GM23248 (cell line): ENCODE results near the gene AKAP3. TPM values are rescaled to one million over a fixed set of nuclear protein-coding genes. Genes with fewer than 3 reads are reported as not detected.
A peak's percentile ranks its signal among the peaks of the same experiment; 100 is the strongest.

Experiments
- DNase-seq: peaks from one replicate; pipeline ENCODE4 v3.0.0-alpha.2; 2015
- H2AFZ ChIP-seq: fragments of 200-600 bp; sonication (generic); 2 replicates; pipeline ENCODE4 v1.6.1; 2016; ENCODE audit warnings: antibody characterized with exemption
- H3F3A ChIP-seq: fragments of 200-600 bp; sonication (generic); 2 replicates; pipeline ENCODE4 v1.6.1; 2016; ENCODE audit warnings: mild to moderate bottlenecking, antibody characterized with exemption, mixed run types; ENCODE audit not compliant: insufficient read depth
- H3K27ac ChIP-seq: fragments of 200-600 bp; sonication (generic); 2 replicates; pipeline ENCODE4 v1.5.1; 2016; ENCODE audit warnings: mild to moderate bottlenecking
- H3K27me3 ChIP-seq: fragments of 200-600 bp; sonication (generic); replicated peaks from 2 replicates; pipeline ENCODE4 v1.6.1; 2016; ENCODE audit warnings: mild to moderate bottlenecking; ENCODE audit not compliant: insufficient read depth
- H3K36me3 ChIP-seq: fragments of 200-600 bp; sonication (generic); 2 replicates; pipeline ENCODE4 v1.6.1; 2016; ENCODE audit warnings: low read depth, mild to moderate bottlenecking
- H3K4me1 ChIP-seq: fragments of 200-600 bp; sonication (generic); 2 replicates; pipeline ENCODE4 v1.6.1; 2016; ENCODE audit warnings: mild to moderate bottlenecking; ENCODE audit not compliant: insufficient read depth
- H3K4me2 ChIP-seq: fragments of 200-600 bp; sonication (generic); one replicate; pipeline ENCODE4 v1.6.1; 2016; ENCODE audit warnings: mild to moderate bottlenecking; ENCODE audit not compliant: unreplicated experiment
- H3K4me3 ChIP-seq: fragments of 200-600 bp; sonication (generic); 2 replicates; pipeline ENCODE4 v1.5.1; 2016; ENCODE audit warnings: mild to moderate bottlenecking
- H3K79me2 ChIP-seq: fragments of 200-600 bp; sonication (generic); 2 replicates; pipeline ENCODE4 v1.6.1; 2016; ENCODE audit warnings: mild to moderate bottlenecking; ENCODE audit not compliant: insufficient read depth
- H3K9ac ChIP-seq: fragments of 200-600 bp; sonication (generic); 2 replicates; pipeline ENCODE4 v1.6.1; 2016; ENCODE audit warnings: mild to moderate bottlenecking
- H3K9me2 ChIP-seq: fragments of 200-600 bp; sonication (generic); 2 replicates; pipeline ENCODE4 v1.6.1; 2016; ENCODE audit warnings: mixed run types, mild to moderate bottlenecking, moderate library complexity; ENCODE audit not compliant: insufficient read depth
- H3K9me3 ChIP-seq: fragments of 200-600 bp; sonication (generic); one replicate; pipeline ENCODE4 v1.6.1; 2017; ENCODE audit warnings: low read depth
- H4K20me1 ChIP-seq: fragments of 200-600 bp; sonication (generic); 2 replicates; pipeline ENCODE4 v1.6.0; 2016; ENCODE audit not compliant: insufficient read depth
- EZH2 ChIP-seq: fragments of 200-600 bp; sonication (generic); IDR thresholded peaks from 2 replicates; pipeline ENCODE4 v1.6.1; 2018; ENCODE audit warnings: antibody characterized with exemption, mild to moderate bottlenecking; ENCODE audit not compliant: insufficient read depth, poor library complexity, severe bottlenecking
- EZH2phosphoT487 ChIP-seq: fragments of 200-600 bp; sonication (generic); IDR thresholded peaks from 2 replicates; pipeline ENCODE4 v1.6.1; 2018; ENCODE audit warnings: antibody characterized with exemption, moderate library complexity, mild to moderate bottlenecking, low read depth; ENCODE audit not compliant: insufficient read depth
- WGBS, 2 experiments: methylation state at CpG; one replicate each; pipeline ENCODE4 v1.1.6; 2015 to 2017; ENCODE audit warnings: low lambda C conversion rate in 2 of 2, low coverage in 1 of 2; ENCODE audit errors: missing lambda C conversion rate in 2 of 2; 5-methylcytosine and 5-hydroxymethylcytosine counted together
- in situ Hi-C: fragments of 300-500 bp; cut with MboI; formaldehyde crosslinking; loops from 2 replicates; pipeline ENCODE4 v1.15.0; 2020
- polyA plus RNA-seq: library from polyadenylated mRNA; unstranded; fragments of >200 nt; fragmentation: Nextera tagmentation; extraction: Ambion mirVana; gene quantifications from 2 replicates; pipeline ENCODE4 v1.2.1, GENCODE V29; 2016
- total RNA-seq: library from RNA; depleted of rRNA; stranded (reverse); fragments of >200 nt; shearing (Covaris generic); gene quantifications from 2 replicates; pipeline ENCODE4 v1.2.3, GENCODE V29; 2014

AKAP3 gene
- total and polyA plus RNA-seq, 2 experiments from 2014 or later = 0.22 to 0.36 TPM

- no peak for TF ChIP-seq EZH2phosphoT487
- no peak for TF ChIP-seq EZH2
- in situ Hi-C loops = no loop called here
- Histone ChIP-seq H3K9me3 (no peaks in the 10 kb centered on the region), H3K4me1 (no peaks in the 10 kb centered on the region), H3K79me2 (no peaks in the 10 kb centered on the region), H3K9ac (no peak overlapping the region), H4K20me1 (no peaks in the 10 kb centered on the region), H3K27me3 (no peaks in the 10 kb centered on the region; the same call in 1 of the 2 replicates), H3K4me3 (no peak overlapping the region), H3K36me3 (no peaks in the 10 kb centered on the region), H2AFZ (no peak overlapping the region), H3K4me2 (no peak overlapping the region), H3F3A (no peaks in the 10 kb centered on the region), H3K9me2 (no peaks in the 10 kb centered on the region), H3K27ac (no peak overlapping the region)
- 78 to 80% methylated on average over 10 of the region's 10 CpGs for WGBS, 2 experiments
- no peak for DNase-seq
Measured at GRCh38 chr12:4628406-4628805, 20.4 kb downstream of the AKAP3 start.

GRCh38 chr12:4626543-4626942, 22.3 kb downstream of the AKAP3 start:
- H3K9ac ChIP-seq = no peak overlapping the region
- WGBS, 2 experiments = 57 to 64% methylated on average over 5 of the region's 5 CpGs
- in situ Hi-C loops = no loop called here
- no peaks in the 10 kb centered on the region for H3K4me1 ChIP-seq
- H2AFZ ChIP-seq = no peak overlapping the region
- no peaks in the 10 kb centered on the region for H3K79me2 ChIP-seq
- no peaks in the 10 kb centered on the region for H4K20me1 ChIP-seq
- DNase-seq = peak; percentile 23
- H3K27ac ChIP-seq = no peak overlapping the region
- H3K9me3 ChIP-seq = no peaks in the 10 kb centered on the region
- H3K36me3 ChIP-seq = no peaks in the 10 kb centered on the region
- H3K27me3 ChIP-seq = no peaks in the 10 kb centered on the region; the same call in 1 of the 2 replicates
- H3K9me2 ChIP-seq = no peaks in the 10 kb centered on the region
- TF ChIP-seq EZH2phosphoT487 = no peak
- no peak for TF ChIP-seq EZH2
- no peaks in the 10 kb centered on the region for H3F3A ChIP-seq
- no peak overlapping the region for H3K4me2 ChIP-seq
- no peak overlapping the region for H3K4me3 ChIP-seq

- Histone ChIP-seq H4K20me1 (no peaks in the 10 kb centered on the region), H3K27me3 (no peaks in the 10 kb centered on the region), H3K79me2 (no peaks in the 10 kb centered on the region), H3F3A (no peaks in the 10 kb centered on the region), H3K36me3 (no peaks in the 10 kb centered on the region), H3K4me3 (no peak overlapping the region), H3K27ac (no peak overlapping the region), H3K9me3 (no peaks in the 10 kb centered on the region), H2AFZ (no peak overlapping the region), H3K9ac (no peak overlapping the region), H3K9me2 (no peaks in the 10 kb centered on the region), H3K4me2 (no peak overlapping the region), H3K4me1 (no peaks in the 10 kb centered on the region)
- in situ Hi-C loops = no loop called here
- peak; percentile 3 for DNase-seq
- TF ChIP-seq EZH2phosphoT487 (no peak), EZH2 (no peak)
- 88 to 89% methylated on average over 3 of the region's 3 CpGs for WGBS, 2 experiments
Measured at GRCh38 chr12:4621511-4621910, 27.3 kb downstream of the AKAP3 start.

GRCh38 chr12:4615667-4616066, 33.2 kb downstream of the AKAP3 start:
- whole genome bisulfite sequencing, 2 experiments = 98% methylated on average over 9 of the region's 9 CpGs
- Histone ChIP-seq H3K27me3 (no peaks in the 10 kb centered on the region), H3K27ac (no peak overlapping the region), H3K79me2 (no peaks in the 10 kb centered on the region), H3K4me1 (no peaks in the 10 kb centered on the region), H3K36me3 (peaks cover 30% of the 10 kb centered on the region; the same call in 1 of the 2 replicates), H2AFZ (no peak overlapping the region), H3K4me3 (no peak overlapping the region), H3K9ac (no peak overlapping the region), H3F3A (no peaks in the 10 kb centered on the region), H3K9me2 (no peaks in the 10 kb centered on the region), H4K20me1 (no peaks in the 10 kb centered on the region), H3K4me2 (no peak overlapping the region), H3K9me3 (no peaks in the 10 kb centered on the region)
- no peak for TF ChIP-seq EZH2
- TF ChIP-seq EZH2phosphoT487 = no peak
- no peak for DNase-seq
- in situ Hi-C loops = no loop called here

GRCh38 chr12:4610481-4610880, 38.4 kb downstream of the AKAP3 start:
- Histone ChIP-seq H3K79me2 (peaks cover 38% of the 10 kb centered on the region), H3K9me3 (no peaks in the 10 kb centered on the region), H3K4me1 (peaks cover 10% of the 10 kb centered on the region; the same call in 1 of the 2 replicates), H3F3A (no peaks in the 10 kb centered on the region), H3K27me3 (no peaks in the 10 kb centered on the region), H3K4me3 (no peak overlapping the region), H3K36me3 (peaks cover 33% of the 10 kb centered on the region; the same call in 1 of the 2 replicates), H4K20me1 (no peaks in the 10 kb centered on the region), H3K9me2 (no peaks in the 10 kb centered on the region), H2AFZ (no peak overlapping the region), H3K27ac (no peak overlapping the region), H3K4me2 (no peak overlapping the region), H3K9ac (no peak overlapping the region)
- no peak for TF ChIP-seq EZH2phosphoT487
- TF ChIP-seq EZH2 = no peak
- no peak for DNase-seq
- 74% methylated on average over 4 of the region's 4 CpGs for WGBS, 2 experiments
- in situ Hi-C loops = no loop called here
